ENCODE results near the gene APBA2. TPM values are rescaled to one million over a fixed set of nuclear protein-coding genes. Genes with fewer than 3 reads are reported as not detected.

The APBA2 gene
- total and polyA plus RNA-seq, 2 of the 13 experiments (the other 11 are each of a cell fraction or from before 2014, with no cell fraction given) = 0.62 to 2.3 TPM

DNA sequence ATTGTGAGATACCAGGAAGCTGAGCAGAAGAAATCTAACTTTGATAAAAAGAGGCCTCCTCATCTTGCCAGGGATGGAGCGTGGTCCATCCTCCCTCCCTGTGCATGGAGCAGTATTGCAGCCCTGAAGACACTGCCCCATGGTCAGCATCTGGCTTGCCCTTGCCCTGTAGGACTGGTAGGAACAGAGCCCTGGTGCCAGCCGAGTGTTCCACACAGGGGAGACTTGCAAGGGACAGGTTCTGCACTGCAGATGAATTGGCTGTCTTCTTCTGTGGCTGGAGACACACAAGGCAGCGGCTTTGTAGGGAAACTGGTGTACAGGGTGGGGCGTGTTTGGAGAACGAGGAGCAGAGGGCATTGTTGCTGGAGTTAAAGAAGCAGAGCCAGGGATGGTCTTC lies 110.5 kb downstream of the APBA2 start:
- CTCF ChIA-PET (ENCODE audit: low intra/inter-chr PET ratio, low total read pairs) = no interaction called here
- TF ChIP-seq ZNF746 (CRISPR knock-in tag; IDR thresholded peaks at IDR 0.05) (no peak), RCOR2 (CRISPR knock-in tag; IDR thresholded peaks at IDR 0.05) (no peak), GZF1 (CRISPR knock-in tag; IDR thresholded peaks at IDR 0.05) (no peak), ZNF382 (CRISPR knock-in tag; IDR thresholded peaks at IDR 0.05; ENCODE audit: borderline replicate concordance) (no peak), ZNF670 (CRISPR knock-in tag; IDR thresholded peaks at IDR 0.05; ENCODE audit: borderline replicate concordance) (no peak), HNF4G (IDR thresholded peaks at IDR 0.05; ENCODE audit: borderline replicate concordance, low read depth, low read length) (no peak), HNF4G (CRISPR knock-in tag; IDR thresholded peaks at IDR 0.05; ENCODE audit: borderline replicate concordance, low read depth) (no peak), MED1 (CRISPR knock-in tag; IDR thresholded peaks at IDR 0.05) (no peak), SNRNP70 (IDR thresholded peaks at IDR 0.05; ENCODE audit: low read depth, low read length) (no peak), FOXP1 (IDR thresholded peaks at IDR 0.05) (no peak), FOXP1 (CRISPR knock-in tag; IDR thresholded peaks at IDR 0.05) (no peak), YEATS4 (CRISPR knock-in tag; IDR thresholded peaks at IDR 0.05; ENCODE audit: borderline replicate concordance) (no peak), TBX2 (CRISPR knock-in tag; IDR thresholded peaks at IDR 0.05; ENCODE audit: borderline replicate concordance) (no peak), DNMT1 (CRISPR knock-in tag; IDR thresholded peaks at IDR 0.05) (no peak), ISX (CRISPR knock-in tag; conservative IDR thresholded peaks at IDR 0.05) (no peak)
- TF ChIP-seq, protein P1, sequence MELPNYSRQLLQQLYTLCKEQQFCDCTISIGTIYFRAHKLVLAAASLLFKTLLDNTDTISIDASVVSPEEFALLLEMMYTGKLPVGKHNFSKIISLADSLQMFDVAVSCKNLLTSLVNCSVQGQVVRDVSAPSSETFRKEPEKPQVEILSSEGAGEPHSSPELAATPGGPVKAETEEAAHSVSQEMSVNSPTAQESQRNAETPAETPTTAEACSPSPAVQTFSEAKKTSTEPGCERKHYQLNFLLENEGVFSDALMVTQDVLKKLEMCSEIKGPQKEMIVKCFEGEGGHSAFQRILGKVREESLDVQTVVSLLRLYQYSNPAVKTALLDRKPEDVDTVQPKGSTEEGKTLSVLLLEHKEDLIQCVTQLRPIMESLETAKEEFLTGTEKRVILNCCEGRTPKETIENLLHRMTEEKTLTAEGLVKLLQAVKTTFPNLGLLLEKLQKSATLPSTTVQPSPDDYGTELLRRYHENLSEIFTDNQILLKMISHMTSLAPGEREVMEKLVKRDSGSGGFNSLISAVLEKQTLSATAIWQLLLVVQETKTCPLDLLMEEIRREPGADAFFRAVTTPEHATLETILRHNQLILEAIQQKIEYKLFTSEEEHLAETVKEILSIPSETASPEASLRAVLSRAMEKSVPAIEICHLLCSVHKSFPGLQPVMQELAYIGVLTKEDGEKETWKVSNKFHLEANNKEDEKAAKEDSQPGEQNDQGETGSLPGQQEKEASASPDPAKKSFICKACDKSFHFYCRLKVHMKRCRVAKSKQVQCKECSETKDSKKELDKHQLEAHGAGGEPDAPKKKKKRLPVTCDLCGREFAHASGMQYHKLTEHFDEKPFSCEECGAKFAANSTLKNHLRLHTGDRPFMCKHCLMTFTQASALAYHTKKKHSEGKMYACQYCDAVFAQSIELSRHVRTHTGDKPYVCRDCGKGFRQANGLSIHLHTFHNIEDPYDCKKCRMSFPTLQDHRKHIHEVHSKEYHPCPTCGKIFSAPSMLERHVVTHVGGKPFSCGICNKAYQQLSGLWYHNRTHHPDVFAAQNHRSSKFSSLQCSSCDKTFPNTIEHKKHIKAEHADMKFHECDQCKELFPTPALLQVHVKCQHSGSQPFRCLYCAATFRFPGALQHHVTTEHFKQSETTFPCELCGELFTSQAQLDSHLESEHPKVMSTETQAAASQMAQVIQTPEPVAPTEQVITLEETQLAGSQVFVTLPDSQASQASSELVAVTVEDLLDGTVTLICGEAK (IDR thresholded peaks at IDR 0.05) = no peak
- TF ChIP-seq, protein P1 (CRISPR knock-in tag; IDR thresholded peaks at IDR 0.05) = no peak
- TF ChIP-seq, protein P2, sequence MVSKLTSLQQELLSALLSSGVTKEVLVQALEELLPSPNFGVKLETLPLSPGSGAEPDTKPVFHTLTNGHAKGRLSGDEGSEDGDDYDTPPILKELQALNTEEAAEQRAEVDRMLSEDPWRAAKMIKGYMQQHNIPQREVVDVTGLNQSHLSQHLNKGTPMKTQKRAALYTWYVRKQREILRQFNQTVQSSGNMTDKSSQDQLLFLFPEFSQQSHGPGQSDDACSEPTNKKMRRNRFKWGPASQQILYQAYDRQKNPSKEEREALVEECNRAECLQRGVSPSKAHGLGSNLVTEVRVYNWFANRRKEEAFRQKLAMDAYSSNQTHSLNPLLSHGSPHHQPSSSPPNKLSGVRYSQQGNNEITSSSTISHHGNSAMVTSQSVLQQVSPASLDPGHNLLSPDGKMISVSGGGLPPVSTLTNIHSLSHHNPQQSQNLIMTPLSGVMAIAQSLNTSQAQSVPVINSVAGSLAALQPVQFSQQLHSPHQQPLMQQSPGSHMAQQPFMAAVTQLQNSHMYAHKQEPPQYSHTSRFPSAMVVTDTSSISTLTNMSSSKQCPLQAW (CRISPR knock-in tag; IDR thresholded peaks at IDR 0.05) = no peak

More for the DNA sequence above, 110.5 kb downstream of the APBA2 start:
- no peak overlapping the region for H3K4me3 ChIP-seq (replicated peaks in 1 of 3; ENCODE audit: insufficient read depth in 1 of 3, low read depth in 2 of 3, low read length in 3 of 3)
- H3K4me1 ChIP-seq (ENCODE audit: insufficient read depth, low read length) = no peaks in the 10 kb centered on the region
- POLR2A ChIA-PET = no interaction called here
- H3K79me2 ChIP-seq (ENCODE audit: insufficient read depth, low read length) = no peaks in the 10 kb centered on the region
- FAIRE-seq (no peak), ATAC-seq (no peak), DNase-seq (ENCODE audit: low spot score) (no peak)
- no peak overlapping the region for H3K4me2 ChIP-seq (ENCODE audit: low read depth, low read length)
- H3K9ac ChIP-seq (ENCODE audit: insufficient read depth, low read depth, low read length) = no peak overlapping the region
- H3K27ac ChIP-seq (ENCODE audit: extremely low read length, insufficient read depth, low read length) = no peak overlapping the region
- no peak overlapping the region for H2AFZ ChIP-seq (ENCODE audit: low read length)
- in situ Hi-C loops (cut with HindIII; ENCODE audit: extremely low pct_ligation_motif_present, low pct_unique_long_range_greater_than_20kb) (no loop called here), intact Hi-C loops (cut with micrococcal nuclease; ENCODE audit: unreplicated experiment) (no loop called here)
- no TSS peak for BruUV-seq (replicated peaks)
- no peaks in the 10 kb centered on the region for H3K36me3 ChIP-seq (replicated peaks in 1 of 2; ENCODE audit: control insufficient read depth in 1 of 2, insufficient read depth in 2 of 2, low read length in 2 of 2)
- no peaks in the 10 kb centered on the region for H4K20me1 ChIP-seq (ENCODE audit: insufficient read depth, low read length)
- no peaks in the 10 kb centered on the region for H3K27me3 ChIP-seq (ENCODE audit: control insufficient read depth in 1 of 2, insufficient read depth in 2 of 2, low read length in 2 of 2)
- H3K9me3 ChIP-seq (ENCODE audit: low read length) = no peaks in the 10 kb centered on the region
- 47% methylated on average over 3 of the region's 5 CpGs for WGBS (ENCODE audit: low lambda C conversion rate)

Data from HepG2 (cell line).